ENCODE data around the gene CILP2. TPM values are rescaled to one million over a fixed set of nuclear protein-coding genes. Genes with fewer than 3 reads are reported as not detected.

The CILP2 gene
- polyA plus RNA-seq, 1 experiment: 0.20 TPM

GRCh38 chr19:19549804-19550464 lies 11.9 kb downstream of the CILP2 start:
- Histone ChIP-seq H3K9me3 (ENCODE audit: control insufficient read depth, insufficient read depth, low read length) (peaks cover 19% of the 10 kb centered on the region; the same call in 1 of the 2 replicates), H3K4me3 (ENCODE audit: low read depth, low read length) (no peak overlapping the region), H3K27me3 (ENCODE audit: control insufficient read depth, insufficient read depth, low read length) (peaks cover 11% of the 10 kb centered on the region), H3K27ac (ENCODE audit: low read depth, low read length) (no peak overlapping the region)
- ChIA-PET CTCF (interaction anchor here (7.7 kb wide), 1 partner anchor 18 kb away, joined by 58 read pairs; no protein-coding TSS in a partner anchor), POLR2A (interaction anchor here (0.6 kb wide), 1 partner anchor 16 kb away, joined by 8 read pairs; no protein-coding TSS in a partner anchor)
- DNase-seq (ENCODE audit: low read depth, low spot score): no peak
- no peak for TF ChIP-seq CTCF (IDR thresholded peaks at IDR 0.05; ENCODE audit: low read depth, low read length)

DNA sequence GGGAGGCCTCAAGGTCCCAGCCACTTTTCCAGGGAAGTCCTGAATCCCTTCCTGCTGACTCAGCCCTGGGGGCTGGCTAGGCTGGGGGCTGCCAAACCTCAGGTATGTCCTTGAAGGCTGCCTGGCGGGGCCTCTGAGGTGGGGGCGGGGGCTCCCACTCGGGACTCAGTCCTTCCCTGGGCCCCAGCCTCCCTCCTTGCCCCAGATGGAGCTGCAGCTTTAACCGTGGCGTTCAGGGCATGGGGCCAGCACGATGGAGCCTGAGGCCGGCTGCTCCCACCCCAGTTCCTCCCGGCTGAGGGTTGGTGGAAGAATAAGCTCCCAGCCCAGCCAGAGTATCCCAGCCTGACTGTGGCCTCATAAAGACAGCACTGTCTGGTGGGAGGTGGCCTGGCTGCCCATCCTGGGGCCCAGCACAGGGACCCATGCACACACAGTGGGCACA lies 12.4 kb downstream of the CILP2 start:
- ChIA-PET CTCF (interaction anchor here (1.0 to 7.7 kb wide), 2 partner anchors 19 to 65 kb away, joined by 9 to 58 read pairs; no protein-coding TSS in a partner anchor), POLR2A (interaction anchor here (0.6 kb wide), 1 partner anchor 16 kb away, joined by 8 read pairs; no protein-coding TSS in a partner anchor)
- peaks cover 13% of the 10 kb centered on the region; the same call in 1 of the 2 replicates for H3K9me3 ChIP-seq (ENCODE audit: control insufficient read depth, insufficient read depth, low read length)
- H3K27ac ChIP-seq (ENCODE audit: low read depth, low read length): no peak overlapping the region
- peaks cover 11% of the 10 kb centered on the region for H3K27me3 ChIP-seq (ENCODE audit: control insufficient read depth, insufficient read depth, low read length)
- no peak for TF ChIP-seq CTCF (IDR thresholded peaks at IDR 0.05; ENCODE audit: low read depth, low read length)
- no peak overlapping the region for H3K4me3 ChIP-seq (ENCODE audit: low read depth, low read length)
- DNase-seq (ENCODE audit: low read depth, low spot score): no peak

- Histone ChIP-seq H3K9me3 (ENCODE audit: control insufficient read depth, insufficient read depth, low read length) (peaks cover 10% of the 10 kb centered on the region; the same call in 1 of the 2 replicates), H3K27ac (ENCODE audit: low read depth, low read length) (no peak overlapping the region), H3K27me3 (ENCODE audit: control insufficient read depth, insufficient read depth, low read length) (peaks cover 11% of the 10 kb centered on the region), H3K4me3 (ENCODE audit: low read depth, low read length) (no peak overlapping the region)
- DNase-seq (ENCODE audit: low read depth, low spot score): no peak
- ChIA-PET POLR2A (interaction anchor here (0.6 kb wide), 1 partner anchor 27 kb away, joined by 5 read pairs; no protein-coding TSS in a partner anchor), CTCF (interaction anchor here (1.0 to 7.7 kb wide), 5 partner anchors 9 to 64 kb away, joined by 3 to 58 read pairs (median 9); no protein-coding TSS in a partner anchor)
- no peak for TF ChIP-seq CTCF (IDR thresholded peaks at IDR 0.05; ENCODE audit: low read depth, low read length)
These were observed 13.1 kb downstream of the CILP2 start for GRCh38 chr19:19550972-19551852.

- no peak for TF ChIP-seq CTCF (IDR thresholded peaks at IDR 0.05; ENCODE audit: low read depth, low read length)
- DNase-seq (ENCODE audit: low read depth, low spot score): no peak
- CTCF ChIA-PET: interaction anchor here (1.1 to 7.7 kb wide), 6 partner anchors 8 to 55 kb away, joined by 3 to 58 read pairs (median 6); no protein-coding TSS in a partner anchor
- Histone ChIP-seq H3K27ac (ENCODE audit: low read depth, low read length) (no peak overlapping the region), H3K27me3 (ENCODE audit: control insufficient read depth, insufficient read depth, low read length) (peaks cover 11% of the 10 kb centered on the region), H3K9me3 (ENCODE audit: control insufficient read depth, insufficient read depth, low read length) (peaks cover 10% of the 10 kb centered on the region; the same call in 1 of the 2 replicates), H3K4me3 (ENCODE audit: low read depth, low read length) (no peak overlapping the region)
- POLR2A ChIA-PET: no interaction called here
These were observed 13.8 kb downstream of the CILP2 start for GRCh38 chr19:19551853-19552192.
